T-cell (primary cell): Measurements from ENCODE around the gene PRKCB. TPM values are rescaled to one million over a fixed set of nuclear protein-coding genes. Genes with fewer than 3 reads are reported as not detected.

Experiments
- ATAC-seq, 4 experiments: fragments of 200-7000 bp in 3 of 4; fragments of 150-1000 bp in 1 of 4; cut with Tn5 transposase; replicated peaks in 1 of 4; 1 replicate in 3 of 4; 2 replicates in 1 of 4; pipeline ENCODE4 v1.10.0; 2021; ENCODE audit warnings: moderate library complexity in 3 of 4, mild to moderate bottlenecking in 2 of 4, moderate number of reproducible peaks in 1 of 4
- CTCF ChIA-PET, 2 donors: fragments of 300-600 bp; sonication (Branson Sonifier 250); formaldehyde crosslinking; loops; one replicate each; lab custom pipeline; 2022; ENCODE audit warnings: antibody characterized with exemption in 2 of 2; lab: Charles Lee
- POLR2A ChIA-PET, 2 donors: fragments of 300-600 bp; sonication (Branson Sonifier 250); formaldehyde crosslinking; loops; one replicate each; lab custom pipeline; 2022; ENCODE audit warnings: antibody characterized with exemption in 2 of 2; lab: Charles Lee
- DNase-seq, 35 experiments: peaks; one replicate each; pipeline versions ENCODE4 v3.0.0 to v3.0.0-alpha.2; 2013 to 2023
- H3K27ac ChIP-seq: one replicate; pipeline ENCODE4 v1.5.1; 2013; ENCODE audit warnings: low read length
- H3K27me3 ChIP-seq, 2 experiments: replicated peaks in 1 of 2; 1 replicate in 1 of 2; 2 replicates in 1 of 2; pipeline versions ENCODE4 v1.6.1 to v1.7.0; 2013; ENCODE audit warnings: low read length in 1 of 2, mixed read lengths in 1 of 2; ENCODE audit not compliant: control insufficient read depth in 2 of 2, insufficient read depth in 2 of 2; ENCODE audit errors: extremely low read depth in 1 of 2
- H3K36me3 ChIP-seq, 2 donors: 1 replicate in 1 of 2; 2 replicates in 1 of 2; pipeline versions ENCODE4 v1.6.1 to v1.7.0; 2013; ENCODE audit warnings: low read length in 1 of 2; ENCODE audit not compliant: control insufficient read depth in 2 of 2, insufficient read depth in 1 of 2; ENCODE audit errors: extremely low read depth in 1 of 2
- H3K4me1 ChIP-seq, 2 experiments: 1 replicate in 1 of 2; 2 replicates in 1 of 2; pipeline versions ENCODE4 v1.6.1 to v1.7.0; 2013; ENCODE audit warnings: low read length in 2 of 2, mixed read lengths in 1 of 2; ENCODE audit not compliant: insufficient read depth in 2 of 2, control insufficient read depth in 1 of 2; ENCODE audit errors: extremely low read depth in 1 of 2
- H3K4me3 ChIP-seq, 2 donors: 1 replicate in 1 of 2; 2 replicates in 1 of 2; pipeline versions ENCODE4 v1.5.1 to v1.7.0; 2013; ENCODE audit warnings: mild to moderate bottlenecking in 2 of 2, low read length in 1 of 2, moderate library complexity in 1 of 2; ENCODE audit not compliant: control insufficient read depth in 1 of 2; ENCODE audit errors: extremely low read depth in 1 of 2
- H3K9me3 ChIP-seq: 2 replicates; pipeline ENCODE4 v1.7.0; 2013
- H3K27ac Mint-ChIP-seq, 2 donors: one replicate each; pipeline ENCODE4 v1.8.0; 2020 to 2021; ENCODE audit warnings: mild to moderate bottlenecking in 2 of 2, mixed read lengths in 2 of 2
- H3K27me3 Mint-ChIP-seq, 2 donors: one replicate each; pipeline ENCODE4 v1.8.0; 2021 to 2022; ENCODE audit warnings: mixed read lengths in 2 of 2
- H3K36me3 Mint-ChIP-seq: one replicate; pipeline ENCODE4 v1.8.0; 2021; ENCODE audit warnings: mixed read lengths
- H3K4me1 Mint-ChIP-seq, 3 donors: one replicate each; pipeline ENCODE4 v1.8.0; 2020 to 2022; ENCODE audit warnings: mixed read lengths in 3 of 3, mild to moderate bottlenecking in 1 of 3
- H3K4me3 Mint-ChIP-seq, 3 donors: one replicate each; pipeline ENCODE4 v1.8.0; 2020 to 2022; ENCODE audit warnings: mild to moderate bottlenecking in 3 of 3, mixed read lengths in 3 of 3, moderate library complexity in 3 of 3
- H3K9me3 Mint-ChIP-seq, 3 donors: one replicate each; pipeline ENCODE4 v1.8.0; 2020 to 2022; ENCODE audit warnings: mixed read lengths in 3 of 3
- WGBS: methylation state at CpG from one replicate; pipeline ENCODE4 v1.1.5; 2013; ENCODE audit warnings: missing lambda C conversion rate; ENCODE audit not compliant: insufficient coverage; 5-methylcytosine and 5-hydroxymethylcytosine counted together
- total RNA-seq, 35 experiments: library from RNA in 6 of 35; stranded (reverse) in 6 of 35; fragments of 120-200 nt in 1 of 35; gene quantifications; one replicate each; pipeline versions ENCODE4 v1.2.1 to v1.2.4 and lab custom pipeline; 2013 to 2026

PRKCB gene
- total RNA-seq, 5 donors from 2014 or later (not counting 1 experiment from before 2014, with no cell fraction given) = 84.7 to 114 (median 105) TPM

DNA sequence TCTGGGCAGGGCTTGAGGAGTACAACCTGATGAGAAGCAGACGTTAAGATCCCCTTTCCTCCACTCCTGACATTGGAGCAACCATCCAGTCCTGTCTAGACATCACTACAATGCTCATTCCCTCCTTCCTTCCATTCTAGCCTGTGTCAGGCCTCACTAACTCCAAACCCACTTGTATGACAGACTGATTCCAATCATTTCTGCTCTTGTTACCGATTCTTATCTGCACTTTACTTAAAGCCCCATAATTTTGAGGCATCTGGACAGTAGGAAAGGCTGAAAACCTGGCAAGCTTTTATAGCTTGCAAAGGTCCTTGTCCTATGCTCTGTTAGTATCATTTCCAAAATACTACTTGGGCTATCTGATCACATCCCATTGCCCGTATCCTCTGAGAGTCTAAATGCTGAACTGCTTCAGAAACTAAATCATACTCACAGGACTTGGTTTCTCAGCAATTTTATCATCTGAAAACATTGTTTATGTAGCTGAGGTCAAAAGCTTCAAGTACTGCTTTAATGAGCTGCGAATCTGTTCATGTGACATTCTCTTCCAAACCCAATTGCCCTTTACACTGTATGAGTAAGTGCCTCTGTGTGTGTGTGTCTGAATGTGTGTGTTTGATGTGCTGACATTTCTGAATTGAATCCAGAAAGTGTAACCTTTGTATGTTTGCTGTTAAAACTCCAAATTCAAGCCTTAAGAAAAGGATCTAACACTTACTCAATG, 363.2 kb downstream of the PRKCB start:
- Mint-ChIP-seq H3K4me3 (no peak overlapping the region), H3K27ac (no peak overlapping the region), H3K36me3 (peaks cover 68% of the 10 kb centered on the region), H3K9me3 (no peaks in the 10 kb centered on the region), H3K4me1 (peaks cover 0 to 4% (median 0%) of the 10 kb centered on the region in 3 donors), H3K27me3 (no peaks in the 10 kb centered on the region)
- no peak for DNase-seq
- Histone ChIP-seq H3K27me3 (no peaks in the 10 kb centered on the region), H3K27ac (no peak overlapping the region), H3K9me3 (no peaks in the 10 kb centered on the region), H3K4me3 (no peak overlapping the region), H3K36me3 (peaks cover 8 to 56% of the 10 kb centered on the region in 2 donors), H3K4me1 (no peaks in the 10 kb centered on the region)
- POLR2A ChIA-PET = no interaction called here
- CTCF ChIA-PET = no interaction called here
- WGBS = 95% methylated on average over 2 of the region's 4 CpGs
- ATAC-seq = no peak

DNA sequence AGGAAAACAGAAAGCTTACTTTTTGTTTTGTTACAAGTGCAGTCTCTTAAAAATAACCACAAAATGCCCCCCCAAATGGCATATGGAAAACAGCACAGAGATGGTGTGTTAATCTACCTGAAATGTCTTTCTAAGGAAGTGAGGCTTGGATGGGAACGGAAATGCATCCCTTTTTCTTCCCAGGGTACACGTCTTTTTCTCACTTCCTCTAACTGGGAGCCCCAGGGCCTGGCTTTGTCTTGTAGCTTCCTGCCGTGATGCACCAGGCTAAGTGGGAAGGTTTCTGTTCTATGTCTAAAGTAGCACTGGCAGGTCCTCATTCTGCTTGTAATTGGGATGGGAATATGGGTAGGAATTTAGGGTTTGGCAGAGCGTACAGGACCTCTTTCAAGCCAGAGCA, 367.9 kb downstream of the PRKCB start:
- Histone ChIP-seq H3K9me3 (no peaks in the 10 kb centered on the region), H3K27ac (no peak overlapping the region), H3K36me3 (peaks cover 15 to 73% of the 10 kb centered on the region in 2 donors), H3K27me3 (no peaks in the 10 kb centered on the region), H3K4me1 (no peaks in the 10 kb centered on the region), H3K4me3 (no peak overlapping the region)
- ChIA-PET CTCF (no interaction called here), POLR2A (no interaction called here)
- H3K36me3 Mint-ChIP-seq = peaks cover 68% of the 10 kb centered on the region
- DNase-seq (no peak), ATAC-seq (no peak)
- H3K4me1 Mint-ChIP-seq = no peaks in the 10 kb centered on the region
- 100% methylated on average over 1 of the region's 4 CpGs for WGBS
- H3K4me3 Mint-ChIP-seq = no peak overlapping the region
- H3K27ac Mint-ChIP-seq = no peak overlapping the region
- H3K9me3 Mint-ChIP-seq = no peaks in the 10 kb centered on the region
- no peaks in the 10 kb centered on the region for H3K27me3 Mint-ChIP-seq

DNA sequence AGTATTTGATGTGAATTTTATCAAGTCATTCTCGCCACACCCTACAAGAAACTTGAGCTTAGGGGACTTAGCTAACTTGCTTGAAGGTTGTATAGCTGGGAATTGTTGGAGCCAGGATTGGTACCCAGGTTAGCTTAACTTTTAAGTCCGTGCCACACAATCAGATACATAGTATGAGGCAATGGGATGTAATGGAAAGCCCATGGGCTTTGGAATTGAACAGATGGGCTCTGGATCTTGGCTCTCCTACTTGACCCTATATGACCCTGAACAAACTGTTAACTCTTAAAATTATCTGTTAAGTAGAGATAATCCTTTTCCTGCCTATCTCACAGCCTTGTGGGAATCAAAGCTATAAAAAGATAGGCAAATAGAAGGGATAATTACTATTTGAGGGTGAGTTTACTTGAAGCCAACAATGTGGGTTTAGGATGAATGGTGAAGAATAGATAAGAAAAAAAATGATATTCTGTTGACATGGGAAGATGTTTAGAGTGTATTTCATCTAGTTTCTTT, 368.4 kb downstream of the PRKCB start:
- POLR2A ChIA-PET = no interaction called here
- H3K27ac ChIP-seq = no peak overlapping the region
- H3K9me3 Mint-ChIP-seq = no peaks in the 10 kb centered on the region
- DNase-seq (no peak), ATAC-seq (no peak)
- peaks cover 12 to 74% of the 10 kb centered on the region in 2 donors for H3K36me3 ChIP-seq
- no peak overlapping the region for H3K4me3 Mint-ChIP-seq
- no peak overlapping the region for H3K4me3 ChIP-seq
- no peaks in the 10 kb centered on the region for H3K27me3 ChIP-seq
- H3K4me1 ChIP-seq = no peaks in the 10 kb centered on the region
- peaks cover 68% of the 10 kb centered on the region for H3K36me3 Mint-ChIP-seq
- no peaks in the 10 kb centered on the region for H3K27me3 Mint-ChIP-seq
- H3K9me3 ChIP-seq = no peaks in the 10 kb centered on the region
- no CpG with 5 or more reads among the region's 2 CpGs for WGBS
- H3K4me1 Mint-ChIP-seq = no peaks in the 10 kb centered on the region
- CTCF ChIA-PET = no interaction called here
- H3K27ac Mint-ChIP-seq = no peak overlapping the region

DNA sequence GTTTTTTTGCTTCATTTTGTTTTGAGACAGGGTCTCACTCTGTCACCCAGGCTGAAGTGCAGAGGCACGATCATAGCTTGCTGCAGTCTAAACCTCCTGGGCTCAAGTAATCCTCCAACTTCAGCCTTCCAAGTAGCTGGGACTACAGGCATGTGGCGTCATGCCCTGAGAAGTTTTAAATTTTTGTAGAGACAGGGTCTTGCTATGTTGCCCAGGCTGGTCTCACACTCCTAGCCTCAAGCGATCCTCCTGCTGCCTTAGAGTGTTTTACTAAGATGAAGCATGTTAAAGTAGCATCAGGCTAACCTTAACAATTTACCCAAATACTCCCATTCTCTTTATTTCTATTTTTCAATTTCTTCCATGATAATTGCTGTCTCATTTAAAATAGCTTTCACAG, 371.1 kb downstream of the PRKCB start:
- Histone ChIP-seq H3K9me3 (no peaks in the 10 kb centered on the region), H3K27ac (no peak overlapping the region), H3K4me3 (no peak overlapping the region), H3K27me3 (no peaks in the 10 kb centered on the region), H3K36me3 (peaks cover 18 to 70% of the 10 kb centered on the region in 2 donors), H3K4me1 (no peaks in the 10 kb centered on the region)
- no peaks in the 10 kb centered on the region for H3K27me3 Mint-ChIP-seq
- H3K4me3 Mint-ChIP-seq = no peak overlapping the region
- no peak for ATAC-seq
- 100% methylated on average over 1 of the region's 3 CpGs for WGBS
- peaks cover 69% of the 10 kb centered on the region for H3K36me3 Mint-ChIP-seq
- no peak overlapping the region for H3K27ac Mint-ChIP-seq
- H3K9me3 Mint-ChIP-seq = no peaks in the 10 kb centered on the region
- POLR2A ChIA-PET = no interaction called here
- H3K4me1 Mint-ChIP-seq = no peaks in the 10 kb centered on the region
- no peak for DNase-seq
- CTCF ChIA-PET = no interaction called here

DNA sequence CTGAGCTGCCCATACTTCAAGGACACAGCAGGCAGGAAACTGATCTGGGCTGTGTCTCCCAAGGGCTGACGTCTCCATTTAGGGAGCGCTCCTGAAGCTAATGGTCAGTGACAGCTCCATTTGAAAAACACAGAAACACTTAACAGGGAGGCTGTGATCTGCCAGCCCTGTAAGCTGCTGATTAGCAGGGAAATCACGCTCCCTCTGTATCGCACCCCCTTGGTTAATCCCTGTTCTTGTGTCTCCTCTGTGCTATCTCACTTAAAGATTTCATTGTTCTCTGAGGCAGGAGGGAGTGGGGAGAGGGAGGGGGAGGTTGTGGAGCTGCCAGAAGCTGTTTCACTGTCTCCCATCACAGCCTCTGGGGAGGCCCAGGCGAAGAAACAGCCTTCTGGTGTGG, 372.9 kb downstream of the PRKCB start:
- CTCF ChIA-PET = no interaction called here
- H3K27me3 Mint-ChIP-seq = no peaks in the 10 kb centered on the region
- ATAC-seq (no peak), DNase-seq (no peak)
- H3K9me3 Mint-ChIP-seq = no peaks in the 10 kb centered on the region
- no peaks in the 10 kb centered on the region for H3K4me1 Mint-ChIP-seq
- H3K4me3 ChIP-seq = no peak overlapping the region
- H3K9me3 ChIP-seq = no peaks in the 10 kb centered on the region
- 93% methylated on average over 2 of the region's 5 CpGs for WGBS
- no peak overlapping the region for H3K4me3 Mint-ChIP-seq
- POLR2A ChIA-PET = no interaction called here
- peaks cover 65% of the 10 kb centered on the region for H3K36me3 Mint-ChIP-seq
- H3K36me3 ChIP-seq = peaks cover 15 to 58% of the 10 kb centered on the region in 2 donors
- H3K27ac Mint-ChIP-seq = no peak overlapping the region
- H3K27ac ChIP-seq = no peak overlapping the region
- no peaks in the 10 kb centered on the region for H3K27me3 ChIP-seq
- H3K4me1 ChIP-seq = no peaks in the 10 kb centered on the region

DNA sequence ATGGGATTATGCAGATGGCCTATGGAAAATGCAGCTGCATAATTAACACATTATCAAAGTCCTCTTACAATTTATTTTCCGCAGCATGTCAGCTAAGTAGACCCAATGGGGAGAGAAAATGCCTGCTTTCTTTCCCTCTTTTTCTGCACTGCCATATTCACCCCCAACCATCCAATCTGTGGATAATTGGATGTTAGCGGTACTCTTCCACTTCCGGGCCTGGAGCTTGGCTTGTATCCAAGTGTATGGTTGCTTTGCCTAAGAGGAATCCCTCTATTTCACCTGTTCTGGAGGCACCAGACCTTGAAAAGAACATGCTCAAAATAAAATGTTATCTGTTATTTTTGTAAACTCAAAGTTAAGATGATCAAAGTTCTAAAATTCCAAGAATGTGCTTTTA, 379.2 kb downstream of the PRKCB start:
- H3K36me3 ChIP-seq = peaks cover 2 to 38% of the 10 kb centered on the region in 2 donors
- Mint-ChIP-seq H3K9me3 (peaks cover 0 to 3% (median 0%) of the 10 kb centered on the region in 3 donors), H3K4me1 (no peaks in the 10 kb centered on the region), H3K36me3 (peaks cover 71% of the 10 kb centered on the region), H3K27ac (no peak overlapping the region), H3K27me3 (no peaks in the 10 kb centered on the region), H3K4me3 (no peak overlapping the region)
- ATAC-seq = no peak
- DNase-seq = no peak
- ChIA-PET POLR2A (no interaction called here), CTCF (no interaction called here)
- no peak overlapping the region for H3K27ac ChIP-seq
- no CpG with 5 or more reads among the region's 3 CpGs for WGBS
- no peaks in the 10 kb centered on the region for H3K9me3 ChIP-seq
- H3K4me3 ChIP-seq = no peak overlapping the region
- no peaks in the 10 kb centered on the region for H3K4me1 ChIP-seq
- H3K27me3 ChIP-seq = no peaks in the 10 kb centered on the region
